GM10266 (cell line): ENCODE data around the gene LRP6.

ENCODE experiments used
- DNase-seq: peaks from one replicate; pipeline ENCODE4 v3.0.0; 2012; ENCODE audit errors: extremely low spot score
- TF ChIP-seq, protein P1 (sequence below): IDR thresholded peaks from 2 replicates; pipeline ENCODE4 v1.5.1; 2012; ENCODE audit warnings: mild to moderate bottlenecking, low read depth; ENCODE audit not compliant: control insufficient read depth, insufficient read depth; ENCODE audit errors: missing control alignments

LRP6 gene

DNA sequence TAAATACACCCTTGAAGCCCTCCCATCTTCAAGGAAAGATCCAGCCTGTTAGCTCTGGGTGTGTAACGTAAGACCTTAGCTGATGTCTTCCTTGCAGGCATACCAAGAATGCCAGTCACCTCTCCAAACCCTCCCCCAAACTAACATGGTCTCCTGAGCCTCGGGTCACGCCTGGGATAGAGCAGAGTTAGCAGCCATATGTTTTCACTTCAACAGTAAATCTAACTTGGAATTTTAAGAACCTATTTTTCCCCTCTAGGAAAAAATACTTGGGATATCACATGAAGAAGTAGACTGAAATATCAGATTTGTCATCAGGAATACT is 168.2 kb downstream of the LRP6 start:
- no peak for DNase-seq
- TF ChIP-seq, protein P1, sequence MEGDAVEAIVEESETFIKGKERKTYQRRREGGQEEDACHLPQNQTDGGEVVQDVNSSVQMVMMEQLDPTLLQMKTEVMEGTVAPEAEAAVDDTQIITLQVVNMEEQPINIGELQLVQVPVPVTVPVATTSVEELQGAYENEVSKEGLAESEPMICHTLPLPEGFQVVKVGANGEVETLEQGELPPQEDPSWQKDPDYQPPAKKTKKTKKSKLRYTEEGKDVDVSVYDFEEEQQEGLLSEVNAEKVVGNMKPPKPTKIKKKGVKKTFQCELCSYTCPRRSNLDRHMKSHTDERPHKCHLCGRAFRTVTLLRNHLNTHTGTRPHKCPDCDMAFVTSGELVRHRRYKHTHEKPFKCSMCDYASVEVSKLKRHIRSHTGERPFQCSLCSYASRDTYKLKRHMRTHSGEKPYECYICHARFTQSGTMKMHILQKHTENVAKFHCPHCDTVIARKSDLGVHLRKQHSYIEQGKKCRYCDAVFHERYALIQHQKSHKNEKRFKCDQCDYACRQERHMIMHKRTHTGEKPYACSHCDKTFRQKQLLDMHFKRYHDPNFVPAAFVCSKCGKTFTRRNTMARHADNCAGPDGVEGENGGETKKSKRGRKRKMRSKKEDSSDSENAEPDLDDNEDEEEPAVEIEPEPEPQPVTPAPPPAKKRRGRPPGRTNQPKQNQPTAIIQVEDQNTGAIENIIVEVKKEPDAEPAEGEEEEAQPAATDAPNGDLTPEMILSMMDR = no peak

DNA sequence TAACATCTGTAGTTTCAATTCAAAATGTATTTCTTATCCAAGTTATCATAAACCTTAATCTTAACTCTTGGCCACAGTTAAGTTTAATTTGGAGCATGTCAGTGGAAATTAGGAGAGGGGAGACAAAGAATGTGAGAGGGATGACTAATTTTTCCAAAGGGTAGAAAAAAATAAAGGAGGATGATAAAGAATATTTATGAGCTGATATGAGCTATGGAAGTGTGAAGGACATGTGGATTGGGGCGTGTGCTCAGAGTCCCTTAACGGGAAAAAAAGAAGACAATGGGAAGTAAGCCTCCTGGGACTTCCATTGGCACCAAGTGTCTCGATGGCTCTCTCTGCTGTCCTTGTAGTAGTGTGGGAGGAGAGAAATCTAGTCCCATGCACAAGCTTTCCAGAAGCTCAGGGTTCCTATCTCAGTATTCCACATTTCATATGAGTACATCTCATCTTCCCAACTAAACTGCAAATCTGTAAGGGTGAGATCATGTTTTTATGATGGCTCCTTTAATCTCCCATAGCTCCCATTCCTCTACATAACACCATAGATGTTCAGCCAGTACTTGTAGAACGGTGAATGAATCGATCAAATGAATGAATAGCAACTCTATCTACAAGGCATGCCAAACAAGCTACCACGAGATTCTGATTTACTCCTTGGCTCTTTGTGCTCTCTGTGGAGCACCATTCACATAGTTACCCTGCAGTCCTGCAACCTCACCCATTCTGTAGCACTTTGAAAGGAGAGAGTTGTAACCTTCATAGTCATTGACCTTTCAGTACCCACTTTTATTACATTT is 168.8 kb downstream of the LRP6 start:
- no peak for DNase-seq
- TF ChIP-seq, protein P1 = no peak

DNA sequence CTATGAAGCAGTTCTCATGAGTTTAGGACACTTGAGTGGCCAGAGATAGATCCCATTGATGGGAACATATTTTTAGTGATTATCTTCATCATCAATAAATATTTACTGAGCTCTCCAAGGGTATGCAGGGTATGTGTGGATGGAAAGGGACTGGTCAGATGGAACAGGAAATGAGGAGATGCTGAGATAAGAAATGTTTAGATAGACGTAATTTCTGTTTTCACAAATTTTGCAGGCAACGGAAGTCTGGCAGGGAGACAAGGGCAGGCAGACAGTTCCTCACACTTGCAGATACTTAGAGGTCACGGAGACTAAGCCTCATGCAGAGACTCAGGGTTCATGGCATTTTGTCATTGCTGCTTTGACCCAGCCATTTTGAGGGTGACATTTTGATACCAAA is 171.8 kb downstream of the LRP6 start:
- DNase-seq = no peak
- TF ChIP-seq, protein P1 = no peak

DNA sequence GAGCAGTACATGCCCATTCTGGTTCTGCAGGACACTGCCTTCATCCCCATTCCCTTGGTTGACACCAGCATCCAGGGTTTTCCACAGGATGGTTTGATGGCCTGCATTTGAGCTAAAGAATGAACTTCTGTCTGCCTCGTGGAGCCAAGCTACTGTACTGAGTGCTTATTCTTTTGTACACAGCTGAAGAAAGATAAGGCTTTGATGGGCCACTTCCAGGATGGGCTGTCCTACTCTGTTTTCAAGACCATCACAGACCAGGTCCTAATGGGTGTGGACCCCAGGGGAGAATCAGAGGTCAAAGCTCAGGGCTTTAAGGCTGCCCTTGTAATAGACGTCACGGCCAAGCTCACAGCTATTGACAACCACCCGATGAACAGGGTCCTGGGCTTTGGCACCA is 172.4 kb downstream of the LRP6 start:
- DNase-seq = no peak
- TF ChIP-seq, protein P1 = no peak

DNA sequence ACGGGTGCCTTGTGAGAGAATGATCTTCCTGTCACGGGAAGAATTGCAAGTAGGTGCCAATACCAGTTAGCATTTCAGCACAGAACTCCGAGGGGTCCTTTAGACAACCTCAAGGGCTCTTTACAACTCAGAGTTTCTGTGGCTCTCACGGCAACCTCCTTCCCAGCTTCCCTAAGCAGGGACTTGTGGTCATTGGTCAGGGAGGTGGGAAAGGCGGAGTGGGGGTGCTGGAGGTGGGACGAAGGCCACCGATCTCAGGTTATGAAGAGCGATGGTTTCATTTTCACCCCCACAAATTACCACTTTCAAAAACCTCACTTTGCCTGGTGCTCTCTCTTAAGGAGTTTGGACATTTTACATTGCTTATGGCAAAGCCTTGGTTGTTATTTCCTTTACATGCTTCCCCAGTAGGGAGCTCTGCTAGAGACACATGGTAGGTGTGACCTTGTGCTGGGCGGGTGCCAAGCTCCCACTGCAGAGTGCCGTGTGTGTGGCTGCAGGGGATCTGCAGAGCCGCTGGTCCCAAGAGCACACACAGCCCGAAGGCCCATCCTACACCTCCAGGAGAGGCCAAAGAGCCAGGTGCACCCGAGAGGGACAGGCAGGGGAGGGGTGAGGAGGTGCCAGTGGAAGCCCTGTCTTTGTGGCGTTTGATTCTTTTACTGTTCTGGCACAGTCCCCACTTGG is 174.7 kb downstream of the LRP6 start:
- TF ChIP-seq, protein P1 = no peak
- no peak for DNase-seq

DNA sequence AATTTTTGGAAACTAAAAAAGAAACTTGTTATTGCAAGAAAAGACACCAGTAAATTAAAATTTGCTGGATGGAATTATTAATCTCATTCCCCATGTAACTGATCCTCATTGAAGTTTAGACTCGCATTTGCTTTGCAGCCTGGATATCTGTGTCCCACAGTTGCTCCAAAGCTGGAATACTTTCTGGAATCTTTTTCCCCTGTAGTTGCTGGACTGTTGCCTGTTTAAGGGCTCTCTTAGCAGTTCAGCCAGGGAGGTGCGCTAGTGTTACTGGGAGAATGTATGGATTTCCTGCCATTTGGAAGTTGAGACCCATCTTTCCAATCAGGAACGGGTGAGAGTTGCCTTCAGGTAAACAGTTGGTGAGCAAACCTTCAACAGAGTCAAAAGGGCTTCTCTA is 175.8 kb downstream of the LRP6 start:
- no peak for DNase-seq

More for the DNA sequence above, 175.8 kb downstream of the LRP6 start:
- TF ChIP-seq, protein P1 = no peak
